ENCODE data around the gene SMOC1. TPM values are rescaled to one million over a fixed set of nuclear protein-coding genes. Genes with fewer than 3 reads are reported as not detected.

SMOC1 gene
- polyA plus RNA-seq, 3 donors, result not detected

- H3K27me3 ChIP-seq (ENCODE audit: control insufficient read depth in 2 of 2, insufficient read depth in 2 of 2, low read length in 2 of 2), result no peaks in the 10 kb centered on the region
These were observed 16.1 kb upstream of the SMOC1 start for GRCh38 chr14:69863083-69863482.

GRCh38 chr14:69865701-69866365 lies 13.4 kb upstream of the SMOC1 start:
- Histone ChIP-seq H3K9ac (ENCODE audit: insufficient read depth, low read length, poor library complexity, severe bottlenecking) (no peak overlapping the region), H3K27ac (ENCODE audit: low read depth in 1 of 2, low read length in 2 of 2) (no peak overlapping the region), H2AFZ (ENCODE audit: insufficient read depth, low read depth, low read length, poor library complexity, severe bottlenecking) (no peak overlapping the region), H3K4me3 (replicated peaks in 1 of 3; ENCODE audit: low read depth in 2 of 3, low read length in 3 of 3) (no peak overlapping the region), H3K9me3 (replicated peaks in 1 of 2; ENCODE audit: control insufficient read depth in 1 of 2, insufficient read depth in 1 of 2, low read length in 2 of 2) (peaks cover 0 to 7% of the 10 kb centered on the region in 2 donors), H3K4me1 (ENCODE audit: control insufficient read depth in 1 of 2, insufficient read depth in 2 of 2, low read length in 2 of 2) (no peaks in the 10 kb centered on the region), H3K27me3 (ENCODE audit: control insufficient read depth in 2 of 2, insufficient read depth in 2 of 2, low read length in 2 of 2) (no peaks in the 10 kb centered on the region), H3K36me3 (replicated peaks in 1 of 2; ENCODE audit: control insufficient read depth in 1 of 2, insufficient read depth in 2 of 2, low read length in 2 of 2) (no peaks in the 10 kb centered on the region), H3K4me2 (replicated peaks; ENCODE audit: extremely low read depth, low read length, poor library complexity, severe bottlenecking) (no peak overlapping the region), H3K79me2 (ENCODE audit: insufficient read depth, low read length) (no peaks in the 10 kb centered on the region), H4K20me1 (ENCODE audit: insufficient read depth, low read length) (no peaks in the 10 kb centered on the region)
- no peak for DNase-seq
- H3K9me3 Mint-ChIP-seq, result peaks cover 7 to 19% (median 12%) of the 10 kb centered on the region in 7 donors
- H3K4me1 Mint-ChIP-seq, result no peaks in the 10 kb centered on the region
- no peak overlapping the region for H3K27ac Mint-ChIP-seq
- WGBS (ENCODE audit: insufficient coverage), result 100% methylated on average over 3 of the region's 8 CpGs
- intact Hi-C loops (cut with micrococcal nuclease), result no loop called here
- H3K27me3 Mint-ChIP-seq (ENCODE audit: low read depth in 3 of 3), result peaks cover 0 to 7% (median 7%) of the 10 kb centered on the region in 3 donors
- H3K36me3 Mint-ChIP-seq, result no peaks in the 10 kb centered on the region
- no peak for TF ChIP-seq CTCF (IDR thresholded peaks at IDR 0.05)
- no peak overlapping the region for H3K4me3 Mint-ChIP-seq

More at GRCh38 chr14:69863083-69863482, 16.1 kb upstream of the SMOC1 start:
- Mint-ChIP-seq H3K4me3 (no peak overlapping the region), H3K27ac (no peak overlapping the region), H3K36me3 (no peaks in the 10 kb centered on the region), H3K27me3 (ENCODE audit: low read depth in 3 of 3) (peaks cover 2 to 7% (median 5%) of the 10 kb centered on the region in 3 donors), H3K9me3 (peaks cover 5 to 19% (median 10%) of the 10 kb centered on the region in 7 donors), H3K4me1 (no peaks in the 10 kb centered on the region)
- Histone ChIP-seq H3K9me3 (replicated peaks in 1 of 2; ENCODE audit: control insufficient read depth in 1 of 2, insufficient read depth in 1 of 2, low read length in 2 of 2) (peaks cover 0 to 7% of the 10 kb centered on the region in 2 donors), H3K4me3 (replicated peaks in 1 of 3; ENCODE audit: low read depth in 2 of 3, low read length in 3 of 3) (no peak overlapping the region), H4K20me1 (ENCODE audit: insufficient read depth, low read length) (no peaks in the 10 kb centered on the region), H2AFZ (ENCODE audit: insufficient read depth, low read depth, low read length, poor library complexity, severe bottlenecking) (no peak overlapping the region), H3K79me2 (ENCODE audit: insufficient read depth, low read length) (no peaks in the 10 kb centered on the region), H3K27ac (ENCODE audit: low read depth in 1 of 2, low read length in 2 of 2) (no peak overlapping the region), H3K9ac (ENCODE audit: insufficient read depth, low read length, poor library complexity, severe bottlenecking) (no peak overlapping the region), H3K4me2 (replicated peaks; ENCODE audit: extremely low read depth, low read length, poor library complexity, severe bottlenecking) (no peak overlapping the region), H3K36me3 (replicated peaks in 1 of 2; ENCODE audit: control insufficient read depth in 1 of 2, insufficient read depth in 2 of 2, low read length in 2 of 2) (no peaks in the 10 kb centered on the region), H3K4me1 (ENCODE audit: control insufficient read depth in 1 of 2, insufficient read depth in 2 of 2, low read length in 2 of 2) (no peaks in the 10 kb centered on the region)
- no peak for DNase-seq
- intact Hi-C loops (cut with micrococcal nuclease), result no loop called here
- TF ChIP-seq CTCF (IDR thresholded peaks at IDR 0.05), result no peak
- 87% methylated on average over 4 of the region's 4 CpGs for WGBS (ENCODE audit: insufficient coverage)
